C4-2B (cell line): ENCODE results near the gene IFT122.

Source experiments
- H3K27ac ChIP-seq: fragments of 450-650 bp; 2 replicates; pipeline ENCODE4 v1.5.1; 2017
- CTCF ChIP-seq: fragments of 450-650 bp; conservative IDR thresholded peaks from 2 replicates; pipeline ENCODE4 v1.5.1; 2017; ENCODE audit warnings: mild to moderate bottlenecking
- ZFX ChIP-seq: fragments of 450-650 bp; IDR thresholded peaks from 2 replicates; pipeline ENCODE4 v1.6.1; 2017

The IFT122 gene

GRCh38 chr3:129433565-129433964, 6.5 kb upstream of the IFT122 start:
- no peak for TF ChIP-seq CTCF
- TF ChIP-seq ZFX, result no peak
- H3K27ac ChIP-seq, result no peak overlapping the region

GRCh38 chr3:129434140-129434539, 5.9 kb upstream of the IFT122 start:
- no peak overlapping the region for H3K27ac ChIP-seq
- TF ChIP-seq ZFX (no peak), CTCF (no peak)

GRCh38 chr3:129435367-129435766, 4.7 kb upstream of the IFT122 start:
- TF ChIP-seq CTCF (no peak), ZFX (no peak)
- H3K27ac ChIP-seq, result no peak overlapping the region

GRCh38 chr3:129439226-129439816, 703 bp upstream of the IFT122 start:
- TF ChIP-seq CTCF, result no peak
- no peak for TF ChIP-seq ZFX
- H3K27ac ChIP-seq, result peak overlapping the region; percentile 91

- H3K27ac ChIP-seq, result peak overlapping the region; percentile 91
- 0 out of 2 replicates have a peak, but pooled peaks have one; percentile 4 for TF ChIP-seq ZFX
- TF ChIP-seq CTCF, result no peak
Observed at GRCh38 chr3:129440618-129441190, 680 bp downstream of the IFT122 start.

GRCh38 chr3:129441215-129441614, 1.2 kb downstream of the IFT122 start:
- no peak for TF ChIP-seq CTCF
- no peak for TF ChIP-seq ZFX
- peak overlapping the region; percentile 91; the same call in 1 of the 2 replicates for H3K27ac ChIP-seq

GRCh38 chr3:129441782-129442181, 1.8 kb downstream of the IFT122 start:
- TF ChIP-seq CTCF (no peak), ZFX (no peak)
- H3K27ac ChIP-seq, result peak overlapping the region; percentile 91; the same call in 1 of the 2 replicates
